Measurements from ENCODE around the gene GRIK5. TPM values are rescaled to one million over a fixed set of nuclear protein-coding genes. Genes with fewer than 3 reads are reported as not detected.
"Not testable (repeated sequence)": the region's sequence is repeated elsewhere in the genome, so short reads cannot be mapped to it uniquely, and the experiment has no call there.

Gene GRIK5
- total and polyA plus RNA-seq, 5 experiments from 2014 or later, result 0.25 to 0.34 TPM; not detected in 3

DNA sequence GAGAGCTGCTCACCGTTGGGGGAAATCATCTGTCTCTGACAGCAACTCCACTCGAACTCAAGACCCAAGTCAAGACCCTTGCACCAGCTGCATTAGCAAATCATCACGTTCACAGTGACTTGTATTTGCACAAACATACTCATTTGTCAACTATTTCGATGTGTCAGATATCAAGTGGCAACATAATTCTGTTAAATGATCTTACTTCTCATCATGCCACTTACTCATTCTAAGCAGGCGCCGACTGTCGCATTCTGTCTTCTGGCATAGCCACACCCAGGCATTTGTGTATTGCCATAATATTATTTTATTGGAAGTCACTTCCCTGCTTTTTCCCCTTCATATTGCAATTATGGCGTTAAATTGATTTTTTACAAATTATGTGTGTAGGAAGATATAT, 53.0 kb downstream of the GRIK5 start:
- ATAC-seq (no peak), DNase-seq (no peak)
- Mint-ChIP-seq H3K4me3 (no peak overlapping the region), H3K27ac (no peak overlapping the region), H3K9me3 (no peaks in the 10 kb centered on the region), H3K4me1 (peaks cover 2 to 10% (median 5%) of the 10 kb centered on the region in 4 donors), H3K27me3 (no peaks in the 10 kb centered on the region), H3K36me3 (no peaks in the 10 kb centered on the region)
- POLR2A ChIA-PET, result no interaction called here

DNA sequence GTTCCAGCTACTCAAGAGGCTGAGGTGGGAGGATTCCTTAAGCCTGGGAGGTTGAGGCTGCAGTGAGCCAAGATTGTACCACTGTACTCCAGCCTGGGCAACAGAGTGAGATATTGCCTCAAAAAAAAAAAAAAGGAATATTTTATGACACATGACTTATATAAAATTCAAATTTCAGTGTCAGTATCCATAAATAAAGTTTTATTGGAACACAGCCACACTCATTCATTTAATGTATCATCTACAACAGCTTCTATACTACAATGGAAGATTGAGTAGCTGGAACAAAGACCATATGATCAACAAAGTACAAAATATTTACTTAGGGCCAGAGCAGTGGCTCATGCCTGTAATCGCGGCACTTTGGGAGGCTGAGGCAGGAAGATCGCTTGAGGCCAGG, 57.3 kb downstream of the GRIK5 start:
- H3K4me3 Mint-ChIP-seq, DNase-seq, H3K27ac Mint-ChIP-seq, H3K4me1 Mint-ChIP-seq, POLR2A ChIA-PET, ATAC-seq, H3K9me3 Mint-ChIP-seq, H3K36me3 Mint-ChIP-seq, H3K27me3 Mint-ChIP-seq: not testable (repeated sequence)

DNA sequence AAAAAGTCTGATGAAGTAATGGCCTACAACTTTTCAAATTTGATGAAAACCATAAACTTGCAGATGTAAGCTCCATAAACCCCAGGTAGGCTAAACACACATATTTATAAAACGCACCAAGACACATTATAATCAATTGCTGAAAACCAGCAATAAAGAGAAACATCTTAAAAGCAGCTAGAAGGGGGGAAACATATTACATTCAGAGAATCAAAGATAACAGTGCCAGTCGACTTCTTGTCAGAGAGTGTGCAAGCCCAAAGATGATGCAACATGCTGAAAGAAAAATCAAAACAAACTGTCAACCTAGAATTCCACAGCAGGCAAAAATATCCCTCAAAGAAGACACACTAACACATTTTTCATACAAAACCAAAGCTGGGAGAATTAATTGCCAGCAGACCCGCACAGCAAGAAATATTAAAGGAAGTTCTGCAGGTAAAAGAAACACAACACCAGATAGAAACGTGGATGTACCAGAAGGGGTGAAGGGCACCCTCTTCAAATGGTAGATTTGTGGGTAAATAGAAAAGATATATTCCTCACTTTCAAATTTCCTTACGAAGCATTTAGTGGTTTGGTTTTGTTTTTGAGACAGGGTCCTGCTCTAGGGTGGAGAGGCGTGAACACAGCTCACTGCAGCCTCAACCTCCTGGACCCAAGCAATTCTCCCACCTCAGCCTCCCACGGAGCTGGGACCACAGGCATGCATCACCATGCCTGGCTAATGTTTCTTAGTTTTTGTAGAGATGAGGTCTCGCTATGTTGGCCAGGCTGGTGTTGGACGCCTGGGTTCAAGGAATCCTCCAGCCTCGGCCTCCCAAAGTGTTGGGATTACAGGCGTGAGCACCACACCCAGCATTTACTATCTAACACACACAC, 59.5 kb downstream of the GRIK5 start:
- POLR2A ChIA-PET, result interaction anchor here (0.6 kb wide), 1 partner anchor 49 kb away, joined by 4 read pairs; no protein-coding TSS in a partner anchor
- Mint-ChIP-seq H3K4me3 (no peak overlapping the region), H3K27ac (peak overlapping the region in 2 of 10 donors; percentile 26 to 52), H3K27me3 (peaks cover 0 to 8% (median 0%) of the 10 kb centered on the region in 5 donors), H3K36me3 (no peaks in the 10 kb centered on the region), H3K9me3 (no peaks in the 10 kb centered on the region), H3K4me1 (no peaks in the 10 kb centered on the region)
- DNase-seq, result no peak
- ATAC-seq, result no peak

DNA sequence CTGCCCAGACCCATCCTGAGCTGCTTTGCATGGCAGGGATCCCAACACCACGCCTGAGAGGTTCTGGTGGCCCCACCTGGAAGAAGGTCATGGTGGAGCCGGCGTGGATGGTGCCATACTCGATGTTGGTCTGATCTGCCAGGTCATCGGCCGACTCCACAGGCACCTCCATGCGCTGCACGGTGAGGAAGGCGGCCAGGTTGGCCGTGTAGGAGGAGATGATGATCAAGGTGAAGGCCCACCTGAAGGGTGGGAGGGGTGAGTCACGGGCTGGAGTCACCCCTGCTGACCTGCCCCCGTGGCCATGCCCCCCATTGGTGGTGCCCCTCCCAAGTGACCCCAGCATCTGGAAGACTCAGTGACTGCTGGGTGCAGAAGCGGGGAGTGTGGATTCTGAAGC, 63.4 kb downstream of the GRIK5 start:
- ATAC-seq, result no peak
- H3K4me1 Mint-ChIP-seq, result peaks cover 0 to 4% (median 2%) of the 10 kb centered on the region in 4 donors
- peaks cover 9 to 28% (median 11%) of the 10 kb centered on the region in 5 donors for H3K27me3 Mint-ChIP-seq
- H3K27ac Mint-ChIP-seq, result no peak overlapping the region
- H3K4me3 Mint-ChIP-seq, result no peak overlapping the region
- no peaks in the 10 kb centered on the region for H3K9me3 Mint-ChIP-seq
- H3K36me3 Mint-ChIP-seq, result no peaks in the 10 kb centered on the region
- DNase-seq, result no peak
- POLR2A ChIA-PET, result no interaction called here

DNA sequence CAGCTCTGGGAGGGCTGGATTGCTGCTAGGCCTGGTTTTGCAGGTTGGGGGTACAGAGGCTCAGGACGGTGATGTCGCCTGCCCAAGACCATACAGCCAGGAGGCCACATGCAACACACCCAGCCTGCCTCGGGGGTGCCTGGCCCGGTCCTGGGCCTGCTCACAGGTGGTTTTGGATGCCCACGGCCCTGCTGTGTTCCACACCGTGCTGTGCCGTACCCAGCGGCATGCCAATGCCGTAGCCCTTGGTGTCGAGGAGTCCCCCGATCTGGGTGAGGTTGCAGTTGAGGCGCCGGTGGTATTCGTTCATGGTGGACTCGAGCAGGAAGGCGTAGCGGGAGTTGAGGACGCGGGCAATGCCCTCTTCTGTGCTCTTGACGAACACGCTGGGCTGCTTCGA, 64.5 kb downstream of the GRIK5 start:
- Mint-ChIP-seq H3K4me3 (no peak overlapping the region), H3K36me3 (no peaks in the 10 kb centered on the region), H3K9me3 (no peaks in the 10 kb centered on the region), H3K27ac (no peak overlapping the region), H3K27me3 (peaks cover 15 to 33% (median 22%) of the 10 kb centered on the region in 5 donors), H3K4me1 (peaks cover 0 to 4% (median 2%) of the 10 kb centered on the region in 4 donors)
- POLR2A ChIA-PET, result no interaction called here
- no peak for DNase-seq
- ATAC-seq, result no peak

DNA sequence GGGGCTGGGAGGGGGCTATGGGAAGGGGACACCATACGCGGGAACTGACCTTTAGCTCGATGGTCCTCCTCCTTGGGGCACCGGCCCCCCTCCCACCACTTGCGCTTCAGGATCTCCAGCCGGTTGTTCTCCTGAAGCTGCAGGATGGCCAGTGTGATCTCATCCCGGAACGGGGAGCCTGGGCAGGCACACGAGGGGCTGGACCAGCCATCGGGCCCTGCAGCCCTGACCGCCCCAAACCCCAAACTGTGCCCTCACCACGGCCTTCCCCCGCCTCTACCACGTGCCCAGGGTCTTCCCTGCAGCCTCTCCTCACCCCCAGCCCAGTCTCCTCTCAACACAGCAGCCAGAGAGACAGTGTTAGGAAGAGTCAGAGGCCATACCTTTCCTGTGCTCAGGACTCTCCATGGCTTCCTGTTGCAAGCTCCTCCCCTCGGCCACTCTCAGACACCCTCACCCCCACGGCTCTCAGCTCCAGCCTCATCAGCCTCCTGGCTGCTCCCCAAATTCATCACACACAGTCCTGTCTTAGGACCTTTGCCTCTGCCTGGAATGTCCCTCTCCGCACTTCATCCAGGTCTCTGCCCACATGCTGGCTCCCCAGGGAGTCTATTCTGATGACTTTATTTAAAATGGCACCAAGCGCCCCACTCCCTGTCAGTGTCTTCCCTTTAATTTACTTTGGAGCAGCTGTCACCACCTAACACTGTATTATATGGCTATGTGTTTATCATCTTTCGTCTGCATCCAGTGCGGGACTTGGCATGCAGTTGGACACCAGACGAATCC, 66.3 kb downstream of the GRIK5 start:
- no peak overlapping the region for H3K4me3 Mint-ChIP-seq
- ATAC-seq, result no peak
- peaks cover 6 to 10% (median 7%) of the 10 kb centered on the region in 4 donors for H3K4me1 Mint-ChIP-seq
- POLR2A ChIA-PET, result no interaction called here
- no peak for DNase-seq
- H3K27me3 Mint-ChIP-seq, result peaks cover 26 to 47% (median 38%) of the 10 kb centered on the region in 5 donors
- H3K36me3 Mint-ChIP-seq, result peaks cover 0 to 11% (median 3%) of the 10 kb centered on the region in 3 donors
- no peaks in the 10 kb centered on the region for H3K9me3 Mint-ChIP-seq
- H3K27ac Mint-ChIP-seq, result peak overlapping the region in 1 of 10 donors; percentile 33

DNA sequence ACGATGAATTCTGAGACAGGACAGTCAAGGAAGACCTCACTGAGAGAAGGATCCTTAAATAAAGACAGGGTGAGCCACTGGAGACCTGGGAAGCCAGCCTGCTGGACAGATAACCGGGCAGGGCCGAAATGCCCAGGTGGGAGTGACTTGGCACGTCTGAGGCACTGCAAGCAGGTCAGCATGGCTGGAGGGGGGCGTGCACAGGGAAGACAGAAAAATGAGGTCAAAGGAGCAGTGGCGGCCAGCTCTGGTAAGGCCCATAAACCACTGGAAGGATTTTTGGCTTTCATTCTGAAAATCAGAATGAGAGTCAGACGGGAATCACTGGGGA, 70.2 kb downstream of the GRIK5 start:
- H3K4me1 Mint-ChIP-seq, result peaks cover 25 to 34% (median 31%) of the 10 kb centered on the region in 4 donors
- ATAC-seq (no peak), DNase-seq (no peak)
- H3K27ac Mint-ChIP-seq, result no peak overlapping the region
- POLR2A ChIA-PET, result no interaction called here
- H3K4me3 Mint-ChIP-seq, result peak overlapping the region in 2 of 10 donors; percentile 56 to 57
- H3K36me3 Mint-ChIP-seq, result peaks cover 0 to 11% (median 5%) of the 10 kb centered on the region in 3 donors
- H3K27me3 Mint-ChIP-seq, result peaks cover 49 to 77% (median 66%) of the 10 kb centered on the region in 5 donors
- peaks cover 0 to 9% (median 0%) of the 10 kb centered on the region in 9 donors for H3K9me3 Mint-ChIP-seq

DNA sequence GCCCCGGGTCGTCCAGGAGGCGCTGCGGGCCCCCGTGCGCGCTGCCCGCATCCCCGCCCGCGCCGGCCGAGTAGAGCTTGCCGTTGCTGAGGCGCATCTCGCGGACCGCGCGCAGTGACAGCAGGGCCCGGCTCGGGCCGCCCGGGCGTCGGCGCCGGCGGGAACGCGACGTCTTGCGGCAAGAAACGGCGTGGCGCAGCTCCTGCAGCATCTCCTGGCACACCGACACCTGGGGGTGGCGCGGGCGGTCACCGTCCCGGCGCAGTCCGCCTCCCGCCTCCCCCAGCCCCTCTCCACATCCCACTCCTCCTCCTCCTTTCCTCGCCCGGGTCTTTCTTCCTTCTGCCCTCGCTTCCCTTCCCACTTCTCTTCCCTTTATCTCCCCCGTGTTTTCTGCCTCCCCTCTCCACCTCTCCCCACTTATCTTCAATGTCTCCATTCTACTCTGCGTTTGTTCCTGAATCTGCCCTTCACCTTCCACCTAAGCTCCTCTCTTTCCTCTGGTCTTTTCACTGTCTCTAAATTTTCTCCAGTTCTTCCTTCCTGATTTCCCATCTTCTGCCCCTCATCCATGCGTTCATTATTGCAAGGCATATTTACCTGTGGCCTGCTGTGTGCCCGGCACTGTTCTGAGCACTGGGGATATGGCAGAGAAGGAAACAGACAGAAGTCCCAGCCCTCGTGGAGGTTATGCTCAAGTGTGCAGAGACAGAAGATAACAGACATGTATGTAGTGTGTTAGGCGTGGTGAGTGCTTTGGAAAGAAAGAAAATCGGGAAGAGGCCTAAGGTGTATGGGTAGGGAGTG, 70.7 kb downstream of the GRIK5 start:
- peaks cover 51 to 81% (median 66%) of the 10 kb centered on the region in 5 donors for H3K27me3 Mint-ChIP-seq
- H3K36me3 Mint-ChIP-seq, result peaks cover 0 to 11% (median 5%) of the 10 kb centered on the region in 3 donors
- H3K27ac Mint-ChIP-seq, result peak overlapping the region in 1 of 10 donors; percentile 65
- peaks cover 0 to 9% (median 0%) of the 10 kb centered on the region in 9 donors for H3K9me3 Mint-ChIP-seq
- ATAC-seq, result no peak
- H3K4me3 Mint-ChIP-seq, result peak overlapping the region in 7 of 10 donors; percentile 8 to 65 (median 56)
- DNase-seq, result no peak
- peaks cover 25 to 39% (median 34%) of the 10 kb centered on the region in 4 donors for H3K4me1 Mint-ChIP-seq
- POLR2A ChIA-PET, result no interaction called here

DNA sequence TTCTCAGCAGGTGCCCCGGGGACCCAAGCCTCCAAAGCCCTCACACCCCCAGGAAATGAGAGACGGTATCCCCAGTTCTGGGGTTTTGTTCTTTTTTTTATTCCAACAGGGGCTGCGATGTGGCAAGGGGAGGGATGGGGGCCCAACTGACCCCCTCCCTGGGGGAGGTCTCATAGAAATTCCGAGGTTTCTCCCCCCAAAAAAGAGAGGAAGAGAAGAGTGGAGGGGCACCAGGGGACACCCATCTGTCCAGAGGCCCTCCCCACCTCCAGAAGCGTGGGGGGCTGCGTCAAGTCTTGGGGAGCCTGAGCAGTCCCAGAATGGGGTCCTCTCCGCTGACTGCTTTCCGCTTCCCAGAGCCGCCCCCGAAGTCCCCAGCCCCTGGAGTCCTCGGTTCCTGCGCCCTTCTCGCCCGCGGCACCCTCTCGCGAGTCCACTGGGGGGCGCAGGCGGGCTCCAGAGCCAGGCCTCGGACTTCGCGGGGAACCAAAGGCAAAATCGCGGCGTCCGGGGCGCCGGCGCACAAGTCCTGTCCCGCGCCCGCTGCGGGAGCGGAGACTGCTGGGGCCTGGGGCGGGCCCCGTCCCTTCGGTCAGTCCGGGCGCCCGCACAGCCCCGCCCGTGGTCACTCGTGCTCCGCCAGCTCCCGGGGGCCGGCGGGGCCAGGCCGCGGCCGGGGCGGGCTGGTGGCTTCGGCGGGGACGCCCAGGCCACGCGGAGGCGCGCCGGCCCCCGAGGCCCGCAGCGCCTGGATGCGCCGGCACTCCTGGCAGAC, 71.6 kb downstream of the GRIK5 start:
- Mint-ChIP-seq H3K9me3 (peaks cover 0 to 9% (median 0%) of the 10 kb centered on the region in 9 donors), H3K4me3 (peak overlapping the region in 5 of 10 donors; percentile 11 to 58 (median 46)), H3K4me1 (peaks cover 27 to 42% (median 37%) of the 10 kb centered on the region in 4 donors), H3K36me3 (peaks cover 0 to 11% (median 5%) of the 10 kb centered on the region in 3 donors), H3K27me3 (peaks cover 45 to 76% (median 58%) of the 10 kb centered on the region in 5 donors), H3K27ac (no peak overlapping the region)
- POLR2A ChIA-PET, result no interaction called here
- DNase-seq (peak in 5 of 10 donors; percentile 17 to 33 (median 20)), ATAC-seq (no peak)

DNA sequence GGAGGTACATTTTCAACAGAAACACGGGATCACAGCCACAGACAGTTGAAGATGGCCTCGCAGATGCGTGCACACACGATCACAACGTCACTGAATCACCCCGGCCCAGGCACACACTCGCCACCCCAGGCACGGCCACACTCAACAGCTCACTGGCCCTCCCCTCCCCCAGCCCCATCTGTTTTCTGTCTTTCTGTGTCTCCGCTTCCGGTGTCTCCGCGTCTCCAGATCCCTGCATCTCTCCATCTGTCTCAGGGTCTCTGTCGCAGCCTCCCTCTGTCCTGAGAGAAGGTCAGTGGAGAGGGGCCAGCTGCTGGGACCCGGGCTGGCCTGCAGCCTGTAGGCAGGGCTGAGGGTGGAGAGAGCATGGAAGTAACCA, 72.2 kb downstream of the GRIK5 start:
- POLR2A ChIA-PET, result no interaction called here
- H3K4me1 Mint-ChIP-seq, result peaks cover 26 to 46% (median 40%) of the 10 kb centered on the region in 4 donors
- DNase-seq, result no peak
- peak overlapping the region in 9 of 10 donors; percentile 4 to 58 (median 38) for H3K4me3 Mint-ChIP-seq
- peaks cover 45 to 76% (median 55%) of the 10 kb centered on the region in 5 donors for H3K27me3 Mint-ChIP-seq
- peaks cover 0 to 9% (median 0%) of the 10 kb centered on the region in 9 donors for H3K9me3 Mint-ChIP-seq
- no peak for ATAC-seq
- peaks cover 0 to 11% (median 5%) of the 10 kb centered on the region in 3 donors for H3K36me3 Mint-ChIP-seq
- peak overlapping the region in 1 of 10 donors; percentile 11 for H3K27ac Mint-ChIP-seq

DNA sequence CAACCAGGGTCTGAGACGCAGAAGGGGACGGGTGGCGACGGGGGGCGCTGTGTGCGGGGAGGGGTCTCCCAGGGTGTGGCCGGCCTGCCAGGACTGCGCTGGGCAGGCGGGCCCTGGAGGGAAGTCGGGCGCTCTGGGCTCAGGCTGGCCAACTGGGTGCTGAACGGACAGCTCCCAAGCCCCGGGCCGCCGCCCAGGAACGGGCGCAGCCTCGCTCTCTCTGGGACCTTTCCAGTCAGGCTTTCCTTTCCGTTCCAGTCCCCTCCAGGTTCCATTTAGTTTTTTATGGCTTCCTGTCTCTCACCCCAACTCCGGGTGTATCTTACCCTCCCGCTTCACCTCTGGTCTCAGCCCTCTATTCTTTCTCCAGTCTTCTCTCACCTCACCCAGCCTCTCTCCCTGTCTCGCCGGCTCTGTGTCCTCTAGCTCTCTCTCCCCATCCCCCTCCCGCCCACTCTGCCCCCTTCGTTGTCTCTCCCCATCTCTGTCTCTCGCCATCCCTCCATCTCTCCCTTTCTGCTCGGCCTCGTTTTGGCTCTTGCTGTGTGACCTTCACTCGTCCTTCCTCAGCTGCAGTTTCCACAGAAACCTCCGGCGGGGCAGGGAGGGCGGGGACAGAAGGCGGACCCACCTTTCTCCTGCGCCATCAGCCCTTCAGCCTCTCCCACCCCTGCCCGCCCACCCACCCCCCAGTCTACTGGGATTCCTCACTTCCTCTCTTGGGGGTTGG, 72.7 kb downstream of the GRIK5 start:
- H3K4me3 Mint-ChIP-seq, result peak overlapping the region in 7 of 10 donors; percentile 11 to 51 (median 47)
- POLR2A ChIA-PET, result interaction anchor here (0.5 to 0.6 kb wide), 2 partner anchors 122 to 244 kb away, joined by 4 to 5 read pairs; no protein-coding TSS in a partner anchor
- H3K9me3 Mint-ChIP-seq, result peaks cover 0 to 9% (median 0%) of the 10 kb centered on the region in 9 donors
- H3K27ac Mint-ChIP-seq, result no peak overlapping the region
- H3K27me3 Mint-ChIP-seq, result peaks cover 44 to 72% (median 54%) of the 10 kb centered on the region in 5 donors
- DNase-seq, result peak in 9 of 10 donors; percentile 13 to 72 (median 43)
- peak in 1 of 2 donors; percentile 28 for ATAC-seq
- H3K4me1 Mint-ChIP-seq, result peaks cover 31 to 49% (median 44%) of the 10 kb centered on the region in 4 donors
- peaks cover 0 to 11% (median 5%) of the 10 kb centered on the region in 3 donors for H3K36me3 Mint-ChIP-seq

All from naive thymus-derived CD8-positive, alpha-beta T cell (primary cell).